NK-92 (cell line): Measurements from ENCODE around the gene SLFN14.
A peak's percentile ranks its signal among the peaks of the same experiment; 100 is the strongest.
"Not testable (repeated sequence)": the region's sequence is repeated elsewhere in the genome, so short reads cannot be mapped to it uniquely, and the experiment has no call there.

Source experiments
- DNase-seq: peaks from one replicate; lab custom pipeline; 2025; ENCODE audit not compliant: unreplicated experiment; lab: John Stamatoyannopoulos, UW

SLFN14 gene

GRCh38 chr17:35560703-35561102 lies at the start of gene SLFN14:
Gene SLFN14, minus strand, starts transcription at chr17:35560819. Its CDS starts 2,757 bp downstream, at chr17:35558062.
- no peak for DNase-seq

- no peak for DNase-seq
Measured at GRCh38 chr17:35609831-35610230, 49.2 kb upstream of the SLFN14 start.

- DNase-seq, result no peak
Measured at GRCh38 chr17:35607239-35607847, 46.7 kb upstream of the SLFN14 start.

- no peak for DNase-seq
Measured at GRCh38 chr17:35605678-35606077, 45.1 kb upstream of the SLFN14 start.

- no peak for DNase-seq
Measured at GRCh38 chr17:35603674-35604073, 43.1 kb upstream of the SLFN14 start.

- no peak for DNase-seq
Measured at GRCh38 chr17:35597604-35598003, 37.0 kb upstream of the SLFN14 start.

- DNase-seq, result no peak
Measured at GRCh38 chr17:35596530-35597233, 36.1 kb upstream of the SLFN14 start.

GRCh38 chr17:35596072-35596471 lies 35.5 kb upstream of the SLFN14 start:
- no peak for DNase-seq

GRCh38 chr17:35588196-35588920 lies 27.7 kb upstream of the SLFN14 start:
- no peak for DNase-seq

- DNase-seq, result peak; percentile 81
Measured at GRCh38 chr17:35587074-35587961, 26.7 kb upstream of the SLFN14 start, which contains the start of gene AP2B1. Gene AP2B1, plus strand, starts transcription at chr17:35587322. Its CDS starts 6,709 bp downstream, at chr17:35594031.

- DNase-seq, result no peak
Measured at GRCh38 chr17:35586569-35587073, 26.0 kb upstream of the SLFN14 start.

- DNase-seq, result no peak
Measured at GRCh38 chr17:35584061-35584460, 23.4 kb upstream of the SLFN14 start.

GRCh38 chr17:35578929-35579432 lies 18.4 kb upstream of the SLFN14 start:
- DNase-seq, result no peak

- peak; percentile 48 for DNase-seq
Measured at GRCh38 chr17:35578197-35578928, 17.7 kb upstream of the SLFN14 start, which contains the start of gene PEX12. Gene PEX12, minus strand, starts transcription at chr17:35578571. Its CDS starts 550 bp downstream, at chr17:35578021.

GRCh38 chr17:35577830-35578196 lies 17.2 kb upstream of the SLFN14 start:
- no peak for DNase-seq

- no peak for DNase-seq
Measured at GRCh38 chr17:35575759-35576158, 15.1 kb upstream of the SLFN14 start.

- DNase-seq, result no peak
Measured at GRCh38 chr17:35569405-35569804, 8.8 kb upstream of the SLFN14 start.

- DNase-seq, result no peak
Measured at GRCh38 chr17:35568561-35568960, 7.9 kb upstream of the SLFN14 start.

- no peak for DNase-seq
Measured at GRCh38 chr17:35566968-35567367, 6.3 kb upstream of the SLFN14 start.

- DNase-seq, result not testable (repeated sequence)
Measured at GRCh38 chr17:35563181-35563580, 2.6 kb upstream of the SLFN14 start.
